SU-DHL-6 (cell line): ENCODE data around the gene HELZ.

ENCODE experiments used
- H2AFZ ChIP-seq: fragments of 200-600 bp; sonication (generic); 2 replicates; pipeline ENCODE4 v1.6.1; 2014; ENCODE audit warnings: low read depth, mild to moderate bottlenecking, moderate library complexity, mixed read lengths, antibody characterized with exemption, low read length; ENCODE audit not compliant: severe bottlenecking
- H3F3A ChIP-seq: fragments of 200-600 bp; shearing (Covaris generic); 2 replicates; pipeline ENCODE4 v1.6.0; 2016; ENCODE audit warnings: antibody characterized with exemption, mild to moderate bottlenecking; ENCODE audit not compliant: insufficient read depth
- H3K27ac ChIP-seq: fragments of 200-600 bp; sonication (generic); 2 replicates; pipeline ENCODE4 v1.5.1; 2016; ENCODE audit warnings: low read depth, mild to moderate bottlenecking, low read length, moderate library complexity, mixed read lengths
- H3K27me3 ChIP-seq: fragments of 200-600 bp; sonication (generic), shearing (Covaris generic); 2 replicates; pipeline ENCODE4 v1.6.0; 2014; ENCODE audit warnings: mild to moderate bottlenecking, low read length
- H3K36me3 ChIP-seq: fragments of 200-600 bp; sonication (generic); 2 replicates; pipeline ENCODE4 v1.6.1; 2014; ENCODE audit warnings: mild to moderate bottlenecking, low read length, mixed read lengths
- H3K4me2 ChIP-seq: fragments of 300-600, 200-600 bp; shearing (Covaris generic), sonication (generic); 2 replicates; pipeline ENCODE4 v1.6.0; 2014; ENCODE audit warnings: low read length, low read depth, mild to moderate bottlenecking; ENCODE audit not compliant: poor library complexity, severe bottlenecking
- H3K4me3 ChIP-seq: fragments of 200-600 bp; sonication (generic); 2 replicates; pipeline ENCODE4 v1.5.1; 2014; ENCODE audit warnings: antibody characterized with exemption, low read length, mild to moderate bottlenecking, mixed read lengths; ENCODE audit not compliant: insufficient read depth, poor library complexity, severe bottlenecking
- H3K79me2 ChIP-seq: fragments of 200-600 bp; sonication (generic); 2 replicates; pipeline ENCODE4 v1.6.1; 2014; ENCODE audit warnings: mild to moderate bottlenecking, low read length, moderate library complexity; ENCODE audit not compliant: insufficient read depth
- H3K9ac ChIP-seq: fragments of 200-600 bp; sonication (generic); 2 replicates; pipeline ENCODE4 v1.7.0; 2014; ENCODE audit warnings: mild to moderate bottlenecking, low read length
- H3K9me2 ChIP-seq: fragments of 200-600 bp; sonication (generic); replicated peaks from 2 replicates; pipeline ENCODE4 v1.6.1; 2014; ENCODE audit warnings: low read length; ENCODE audit not compliant: insufficient read depth
- H3K9me3 ChIP-seq: fragments of 200-600 bp; sonication (generic); 2 replicates; pipeline ENCODE4 v1.6.1; 2014; ENCODE audit warnings: low read length, mixed read lengths; ENCODE audit not compliant: insufficient read depth
- H4K20me1 ChIP-seq: fragments of 200-600 bp; sonication (generic); 2 replicates; pipeline ENCODE4 v1.6.1; 2014; ENCODE audit warnings: low read depth, mild to moderate bottlenecking, antibody characterized with exemption, low read length, moderate library complexity, mixed read lengths
- CTCF ChIP-seq: fragments of 200-600 bp; sonication (generic); IDR thresholded peaks from one replicate; pipeline ENCODE4 v1.5.1; 2017; ENCODE audit warnings: antibody characterized with exemption, mild to moderate bottlenecking, low read length, moderate library complexity; ENCODE audit not compliant: insufficient read depth, poor library complexity, severe bottlenecking
- EZH2phosphoT487 ChIP-seq: fragments of 200-600 bp; sonication (generic), shearing (Covaris generic); conservative IDR thresholded peaks from 2 replicates; pipeline ENCODE4 v1.6.1; 2018; ENCODE audit warnings: mild to moderate bottlenecking, antibody characterized with exemption, low read length, moderate library complexity, mixed read lengths

HELZ gene

GRCh38 chr17:67052720-67053437 is 192.1 kb downstream of the HELZ start:
- Histone ChIP-seq H3K36me3 (0 out of 2 replicates have a peak, but pooled peaks cover 3% of the 10 kb centered on the region), H2AFZ (no peak overlapping the region), H3K9me3 (peaks cover 10% of the 10 kb centered on the region; the same call in 1 of the 2 replicates), H3K4me2 (no peak overlapping the region), H3K9me2 (no peaks in the 10 kb centered on the region), H3K79me2 (no peaks in the 10 kb centered on the region), H4K20me1 (no peaks in the 10 kb centered on the region), H3K9ac (no peak overlapping the region), H3K4me3 (no peak overlapping the region), H3F3A (no peaks in the 10 kb centered on the region), H3K27me3 (no peaks in the 10 kb centered on the region), H3K27ac (no peak overlapping the region)
- TF ChIP-seq CTCF (no peak), EZH2phosphoT487 (no peak)

- Histone ChIP-seq H3K9me3 (peaks cover 15% of the 10 kb centered on the region), H3K9me2 (no peaks in the 10 kb centered on the region), H4K20me1 (no peaks in the 10 kb centered on the region), H3K9ac (no peak overlapping the region), H3F3A (no peaks in the 10 kb centered on the region), H3K4me2 (no peak overlapping the region), H3K4me3 (no peak overlapping the region), H2AFZ (no peak overlapping the region), H3K27ac (no peak overlapping the region), H3K79me2 (no peaks in the 10 kb centered on the region), H3K27me3 (no peaks in the 10 kb centered on the region), H3K36me3 (0 out of 2 replicates have a peak, but pooled peaks cover 3% of the 10 kb centered on the region)
- TF ChIP-seq EZH2phosphoT487, result no peak
- TF ChIP-seq CTCF, result no peak
Measured at GRCh38 chr17:67051837-67052236, 193.2 kb downstream of the HELZ start.

- no peaks in the 10 kb centered on the region for H3K9me2 ChIP-seq
- H3K27ac ChIP-seq, result no peak overlapping the region
- H4K20me1 ChIP-seq, result no peaks in the 10 kb centered on the region
- no peak overlapping the region for H3K4me2 ChIP-seq
- TF ChIP-seq CTCF (no peak), EZH2phosphoT487 (no peak)
- H3K9me3 ChIP-seq, result peaks cover 15% of the 10 kb centered on the region
- H3K79me2 ChIP-seq, result no peaks in the 10 kb centered on the region
- no peaks in the 10 kb centered on the region for H3F3A ChIP-seq
- no peak overlapping the region for H2AFZ ChIP-seq
- no peak overlapping the region for H3K4me3 ChIP-seq
- H3K27me3 ChIP-seq, result no peaks in the 10 kb centered on the region
- no peak overlapping the region for H3K9ac ChIP-seq
- H3K36me3 ChIP-seq, result 0 out of 2 replicates have a peak, but pooled peaks cover 3% of the 10 kb centered on the region
Measured at GRCh38 chr17:67051155-67051538, 193.8 kb downstream of the HELZ start.
